Psoas muscle (tissue), 8 donors: Measurements from ENCODE around the gene PLCD1. TPM values are rescaled to one million over a fixed set of nuclear protein-coding genes. Genes with fewer than 3 reads are reported as not detected.
A peak's percentile ranks its signal among the peaks of the same experiment; 100 is the strongest.

ENCODE experiments used
- ATAC-seq, 4 donors: fragments of 200-7000 bp; cut with Tn5 transposase; one replicate each; pipeline ENCODE4 v1.9.1; 2020; ENCODE audit warnings: moderate library complexity in 3 of 4, mild to moderate bottlenecking in 2 of 4
- DNase-seq, 2 donors: peaks; one replicate each; pipeline ENCODE4 v3.0.0-alpha.2; 2020
- H3K27ac ChIP-seq: fragments of 200-600 bp; one replicate; pipeline ENCODE4 v1.8.0; 2022
- H3K27me3 ChIP-seq, 3 donors: fragments of 200-600 bp in 1 of 3; one replicate each; pipeline versions ENCODE4 v1.6.1 to v1.8.0; 2013 to 2022; ENCODE audit warnings: low read length in 2 of 3, mild to moderate bottlenecking in 2 of 3, moderate library complexity in 1 of 3; ENCODE audit not compliant: insufficient read depth in 3 of 3
- H3K36me3 ChIP-seq, 2 donors: fragments of 200-600 bp in 1 of 2; one replicate each; pipeline versions ENCODE4 v1.6.1 to v1.8.0; 2013 to 2022; ENCODE audit warnings: low read depth in 1 of 2, mild to moderate bottlenecking in 1 of 2, moderate library complexity in 1 of 2; ENCODE audit not compliant: insufficient read depth in 1 of 2
- H3K4me1 ChIP-seq: fragments of 200-600 bp; one replicate; pipeline ENCODE4 v1.8.0; 2022
- H3K4me3 ChIP-seq: fragments of 200-600 bp; one replicate; pipeline ENCODE4 v1.8.0; 2022; ENCODE audit warnings: mild to moderate bottlenecking
- H3K9me3 ChIP-seq: fragments of 200-600 bp; one replicate; pipeline ENCODE4 v1.8.0; 2022
- WGBS, 3 donors: extraction: QIAGEN DNeasy Blood & Tissue Kit; methylation state at CpG; one replicate each; pipeline versions ENCODE4 v1.1.6 to v1.1.7; 2013; 5-methylcytosine and 5-hydroxymethylcytosine counted together
- intact Hi-C, 2 donors: fragments of 100-400 bp; cut with DNase I; formaldehyde crosslinking; loops; one replicate each; pipeline versions ENCODE4 v1.11.0 to v1.14.2; 2022
- polyA plus RNA-seq, 3 donors: library from polyadenylated mRNA; stranded (reverse); fragments of 200-250 nt; gene quantifications; one replicate each; pipeline ENCODE4 v1.2.3, GENCODE V29; 2013
- total RNA-seq, 4 donors: library from RNA; stranded (reverse); fragmentation: NEBNext Ultra II Directional in 2 of 4; extraction: Animal tissue kit (Norgen Biotek cat#: 25700) in 2 of 4; gene quantifications; one replicate each; pipeline versions ENCODE4 v1.2.1 to v1.2.4, GENCODE V29; 2021 to 2023
- TF ChIP-seq, protein P1 (sequence below): fragments of 200-600 bp; IDR thresholded peaks from one replicate; pipeline ENCODE4 v1.8.0; 2022; ENCODE audit warnings: antibody characterized with exemption
- donor health status: healthy with polysubstance abuse.
- donor health status: DM: no; HTN: no; CAD: no; lungs with moderate emphysema.
- donor health status: Bipolar disorder and iron deficiency.
- donor health status: healthy.
- donor health status: DM: yes; HTN: yes; CAD: no.
- donor health status: DM: no; HTN: no; CAD: no.
- donor health status: DM: no; HTN: no; CAD: no.
- donor health status: DM: yes; HTN: yes; CAD: no.

PLCD1 gene
- total and polyA plus RNA-seq, 7 donors, result 2.4 to 7.9 (median 4.8) TPM

- Histone ChIP-seq H3K36me3 (no peaks in the 10 kb centered on the region), H3K27me3 (no peaks in the 10 kb centered on the region), H3K27ac (peak overlapping the region; percentile 67), H3K9me3 (no peaks in the 10 kb centered on the region), H3K4me1 (no peaks in the 10 kb centered on the region), H3K4me3 (peak overlapping the region; percentile 71)
- ATAC-seq (no peak), DNase-seq (no peak)
- 57 to 66% (median 61%) methylated on average over 6 of the region's 6 CpGs for WGBS, 3 donors
- intact Hi-C loops, result no loop called here
- TF ChIP-seq, protein P1, sequence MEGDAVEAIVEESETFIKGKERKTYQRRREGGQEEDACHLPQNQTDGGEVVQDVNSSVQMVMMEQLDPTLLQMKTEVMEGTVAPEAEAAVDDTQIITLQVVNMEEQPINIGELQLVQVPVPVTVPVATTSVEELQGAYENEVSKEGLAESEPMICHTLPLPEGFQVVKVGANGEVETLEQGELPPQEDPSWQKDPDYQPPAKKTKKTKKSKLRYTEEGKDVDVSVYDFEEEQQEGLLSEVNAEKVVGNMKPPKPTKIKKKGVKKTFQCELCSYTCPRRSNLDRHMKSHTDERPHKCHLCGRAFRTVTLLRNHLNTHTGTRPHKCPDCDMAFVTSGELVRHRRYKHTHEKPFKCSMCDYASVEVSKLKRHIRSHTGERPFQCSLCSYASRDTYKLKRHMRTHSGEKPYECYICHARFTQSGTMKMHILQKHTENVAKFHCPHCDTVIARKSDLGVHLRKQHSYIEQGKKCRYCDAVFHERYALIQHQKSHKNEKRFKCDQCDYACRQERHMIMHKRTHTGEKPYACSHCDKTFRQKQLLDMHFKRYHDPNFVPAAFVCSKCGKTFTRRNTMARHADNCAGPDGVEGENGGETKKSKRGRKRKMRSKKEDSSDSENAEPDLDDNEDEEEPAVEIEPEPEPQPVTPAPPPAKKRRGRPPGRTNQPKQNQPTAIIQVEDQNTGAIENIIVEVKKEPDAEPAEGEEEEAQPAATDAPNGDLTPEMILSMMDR, result no peak
Observed at GRCh38 chr3:37993460-37993819, 36.0 kb downstream of the PLCD1 start.

- no peaks in the 10 kb centered on the region for H3K4me1 ChIP-seq
- H3K4me3 ChIP-seq, result no peak overlapping the region
- no peak for DNase-seq
- TF ChIP-seq, protein P1, result no peak
- H3K36me3 ChIP-seq, result no peaks in the 10 kb centered on the region
- no peak overlapping the region for H3K27ac ChIP-seq
- intact Hi-C loops, result no loop called here
- H3K27me3 ChIP-seq, result no peaks in the 10 kb centered on the region
- H3K9me3 ChIP-seq, result no peaks in the 10 kb centered on the region
- 88 to 95% (median 93%) methylated on average over 8 of the region's 8 CpGs for WGBS, 3 donors
- no peak for ATAC-seq
Observed at GRCh38 chr3:37993067-37993455, 36.4 kb downstream of the PLCD1 start.

DNA sequence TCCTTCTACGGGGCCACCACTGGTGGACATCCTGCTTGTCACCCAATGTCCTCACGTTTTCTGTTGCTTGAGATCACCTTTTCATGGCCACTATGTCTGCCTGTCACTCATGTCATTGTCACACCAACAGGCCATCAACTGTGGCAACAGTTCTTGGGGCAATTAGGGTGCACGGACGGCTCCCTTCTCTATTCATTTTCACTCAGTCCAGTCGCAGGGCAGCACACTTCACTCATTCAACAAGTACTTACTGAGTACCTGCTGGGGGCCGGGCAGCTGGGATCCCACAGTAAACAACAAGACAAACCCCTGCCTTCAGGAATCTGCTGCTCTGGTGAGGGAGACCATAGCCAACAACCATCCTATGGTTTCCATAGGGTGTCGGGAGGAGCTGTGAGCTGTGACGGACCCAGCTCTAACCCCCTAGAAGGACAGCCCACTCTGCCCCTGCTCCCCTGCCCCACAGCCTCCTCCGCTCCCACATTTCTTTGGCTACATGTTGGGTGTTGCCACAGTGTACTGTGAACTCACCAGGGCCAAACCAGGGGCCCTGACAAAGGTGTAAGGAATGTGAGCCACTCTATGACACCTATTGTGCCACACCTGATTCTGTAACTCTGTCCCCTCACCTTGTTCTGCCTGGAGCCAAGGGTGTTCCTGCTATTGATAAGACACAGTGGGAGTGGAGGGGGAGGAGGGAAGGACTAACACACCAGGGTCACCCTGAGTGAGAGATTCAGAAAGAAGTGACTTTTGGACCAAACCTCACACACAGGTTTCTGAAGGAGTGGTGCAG, 37.0 kb downstream of the PLCD1 start:
- H3K27me3 ChIP-seq, result no peaks in the 10 kb centered on the region
- TF ChIP-seq, protein P1, result no peak
- DNase-seq (no peak), ATAC-seq (no peak)
- no peaks in the 10 kb centered on the region for H3K36me3 ChIP-seq
- no peak overlapping the region for H3K27ac ChIP-seq
- intact Hi-C loops, result no loop called here
- H3K4me1 ChIP-seq, result no peaks in the 10 kb centered on the region
- no peaks in the 10 kb centered on the region for H3K9me3 ChIP-seq
- no peak overlapping the region for H3K4me3 ChIP-seq
- WGBS, 3 donors, result 90 to 94% (median 91%) methylated on average over 9 of the region's 9 CpGs

DNA sequence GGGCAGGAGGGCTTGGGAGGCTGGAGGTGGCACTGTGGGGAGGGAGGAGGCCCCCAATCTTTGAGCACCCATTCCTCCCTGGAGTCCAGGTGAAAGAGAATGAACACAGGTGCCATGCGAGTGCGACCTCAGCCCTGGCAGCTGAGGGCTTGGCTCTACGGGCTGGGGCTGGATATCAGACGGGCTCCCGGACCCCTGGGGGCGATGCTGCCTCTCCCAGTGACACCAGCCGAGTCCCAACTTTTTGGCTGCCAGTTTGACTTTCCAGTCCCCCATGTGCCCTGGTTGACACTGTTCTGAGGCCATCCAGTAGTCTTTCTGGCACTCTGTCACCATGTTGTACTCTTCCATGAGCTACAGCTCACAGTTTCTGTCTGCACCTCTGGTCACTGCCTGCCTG, 37.6 kb downstream of the PLCD1 start:
- Histone ChIP-seq H3K4me1 (no peaks in the 10 kb centered on the region), H3K27ac (no peak overlapping the region), H3K4me3 (no peak overlapping the region), H3K36me3 (no peaks in the 10 kb centered on the region), H3K27me3 (no peaks in the 10 kb centered on the region), H3K9me3 (no peaks in the 10 kb centered on the region)
- no peak for DNase-seq
- intact Hi-C loops, result no loop called here
- TF ChIP-seq, protein P1, result no peak
- ATAC-seq, result no peak
- 82 to 95% (median 82%) methylated on average over 7 of the region's 7 CpGs for WGBS, 3 donors

GRCh38 chr3:37991109-37991508, 38.3 kb downstream of the PLCD1 start:
- Histone ChIP-seq H3K9me3 (no peaks in the 10 kb centered on the region), H3K4me1 (no peaks in the 10 kb centered on the region), H3K36me3 (no peaks in the 10 kb centered on the region), H3K27ac (no peak overlapping the region), H3K4me3 (no peak overlapping the region), H3K27me3 (no peaks in the 10 kb centered on the region)
- TF ChIP-seq, protein P1, result no peak
- DNase-seq (no peak), ATAC-seq (no peak)
- intact Hi-C loops, result no loop called here
- 54 to 70% (median 63%) methylated on average over 6 of the region's 6 CpGs for WGBS, 3 donors
